Trophoblast cell (in vitro differentiated cells and primary cell): ENCODE results near the gene MYRIP.

Source experiments
- DNase-seq, 2 donors: peaks; one replicate each; pipeline ENCODE4 v3.0.0-alpha.2; 2016
- H2AFZ ChIP-seq: 2 replicates; pipeline ENCODE4 v1.6.1; 2013; ENCODE audit warnings: low read length, moderate library complexity, mild to moderate bottlenecking; ENCODE audit not compliant: insufficient read depth, poor library complexity
- H2AK5ac ChIP-seq: 2 replicates; pipeline ENCODE4 v1.6.1; 2013; ENCODE audit warnings: mild to moderate bottlenecking, low read length
- H2BK120ac ChIP-seq: 2 replicates; pipeline ENCODE4 v1.6.1; 2013; ENCODE audit warnings: low read length, mild to moderate bottlenecking, moderate library complexity; ENCODE audit not compliant: insufficient read depth, poor library complexity
- H2BK12ac ChIP-seq: 2 replicates; pipeline ENCODE4 v1.6.1; 2013; ENCODE audit warnings: mild to moderate bottlenecking, low read length, moderate library complexity
- H2BK5ac ChIP-seq: 2 replicates; pipeline ENCODE4 v1.6.1; 2013; ENCODE audit warnings: low read length, low read depth, moderate library complexity, mild to moderate bottlenecking; ENCODE audit not compliant: poor library complexity
- H3K14ac ChIP-seq: 2 replicates; pipeline ENCODE4 v1.6.1; 2013; ENCODE audit warnings: mild to moderate bottlenecking, low read length
- H3K18ac ChIP-seq: 2 replicates; pipeline ENCODE4 v1.6.1; 2013; ENCODE audit warnings: mild to moderate bottlenecking, low read length
- H3K23ac ChIP-seq: 2 replicates; pipeline ENCODE4 v1.6.1; 2013; ENCODE audit warnings: low read length
- H3K27ac ChIP-seq: 2 replicates; pipeline ENCODE4 v1.5.1; 2013; ENCODE audit warnings: low read depth, mild to moderate bottlenecking, inconsistent platforms, low read length, moderate library complexity
- H3K27me3 ChIP-seq: 2 replicates; pipeline ENCODE4 v1.6.1; 2013; ENCODE audit warnings: inconsistent platforms, mild to moderate bottlenecking, low read length, moderate library complexity; ENCODE audit not compliant: insufficient read depth
- H3K36me3 ChIP-seq, 2 experiments: 1 replicate in 1 of 2; 2 replicates in 1 of 2; pipeline ENCODE4 v1.6.1; 2013; ENCODE audit warnings: low read length in 2 of 2, mild to moderate bottlenecking in 2 of 2, moderate library complexity in 1 of 2; ENCODE audit not compliant: insufficient read depth in 2 of 2, control insufficient read depth in 1 of 2
- H3K4ac ChIP-seq: 2 replicates; pipeline ENCODE4 v1.6.1; 2013; ENCODE audit warnings: low read depth, mild to moderate bottlenecking, low read length, moderate library complexity
- H3K4me1 ChIP-seq, 2 experiments: 1 replicate in 1 of 2; 2 replicates in 1 of 2; pipeline ENCODE4 v1.6.1; 2013; ENCODE audit warnings: low read length in 2 of 2, mild to moderate bottlenecking in 2 of 2, moderate library complexity in 1 of 2; ENCODE audit not compliant: insufficient read depth in 2 of 2, control insufficient read depth in 1 of 2
- H3K4me2 ChIP-seq: 2 replicates; pipeline ENCODE4 v1.6.1; 2013; ENCODE audit warnings: inconsistent platforms, mild to moderate bottlenecking, low read length, moderate library complexity
- H3K4me3 ChIP-seq: 2 replicates; pipeline ENCODE4 v1.5.1; 2013; ENCODE audit warnings: mild to moderate bottlenecking, low read depth, low read length, inconsistent platforms
- H3K79me1 ChIP-seq: one replicate; pipeline ENCODE4 v1.6.1; 2013; ENCODE audit warnings: low read length
- H3K79me2 ChIP-seq: 2 replicates; pipeline ENCODE4 v1.6.1; 2013; ENCODE audit warnings: low read length, mild to moderate bottlenecking; ENCODE audit not compliant: control insufficient read depth, insufficient read depth, poor library complexity
- H3K9ac ChIP-seq: 2 replicates; pipeline ENCODE4 v1.6.1; 2013; ENCODE audit warnings: mild to moderate bottlenecking, low read length
- H3K9me3 ChIP-seq: 2 replicates; pipeline ENCODE4 v1.6.1; 2013; ENCODE audit warnings: low read depth, mild to moderate bottlenecking, control low read depth, inconsistent platforms, low read length; ENCODE audit not compliant: insufficient read depth
- H4K12ac ChIP-seq: 2 replicates; pipeline ENCODE4 v1.6.1; 2013; ENCODE audit warnings: low read depth, mild to moderate bottlenecking, low read length, moderate library complexity
- H4K8ac ChIP-seq: 2 replicates; pipeline ENCODE4 v1.6.1; 2013; ENCODE audit warnings: low read depth, mild to moderate bottlenecking, low read length, moderate library complexity
- H4K91ac ChIP-seq: one replicate; pipeline ENCODE4 v1.6.1; 2013; ENCODE audit warnings: low read depth, mild to moderate bottlenecking, low read length, moderate library complexity
- WGBS: extraction: QIAGEN DNeasy Blood & Tissue Kit; methylation state at CpG from one replicate; pipeline ENCODE4 v1.1.7; 2013; ENCODE audit warnings: missing lambda C conversion rate; ENCODE audit not compliant: insufficient read length, insufficient coverage; ENCODE audit errors: extremely low coverage; 5-methylcytosine and 5-hydroxymethylcytosine counted together

The MYRIP gene

GRCh38 chr3:40216471-40216870, 407.1 kb downstream of the MYRIP start:
- H2BK5ac ChIP-seq: no peak overlapping the region
- H3K4me3 ChIP-seq: no peak overlapping the region
- no peaks in the 10 kb centered on the region for H3K36me3 ChIP-seq
- H4K8ac ChIP-seq: no peak overlapping the region
- DNase-seq: no peak
- H3K4me1 ChIP-seq: no peaks in the 10 kb centered on the region
- H3K27ac ChIP-seq: no peak overlapping the region
- no peak overlapping the region for H3K23ac ChIP-seq
- no peak overlapping the region for H4K91ac ChIP-seq
- WGBS: no CpG with 5 or more reads among the region's 2 CpGs
- H3K27me3 ChIP-seq: no peaks in the 10 kb centered on the region
- no peak overlapping the region for H4K12ac ChIP-seq
- no peak overlapping the region for H3K4ac ChIP-seq
- H3K9me3 ChIP-seq: no peaks in the 10 kb centered on the region
- no peak overlapping the region for H3K9ac ChIP-seq
- H2BK120ac ChIP-seq: no peak overlapping the region
- H3K14ac ChIP-seq: no peak overlapping the region
- no peak overlapping the region for H2BK12ac ChIP-seq
- no peaks in the 10 kb centered on the region for H3K79me1 ChIP-seq
- H3K4me2 ChIP-seq: no peak overlapping the region
- H2AK5ac ChIP-seq: no peak overlapping the region
- no peak overlapping the region for H3K18ac ChIP-seq
- no peak overlapping the region for H2AFZ ChIP-seq
- H3K79me2 ChIP-seq: no peaks in the 10 kb centered on the region

DNA sequence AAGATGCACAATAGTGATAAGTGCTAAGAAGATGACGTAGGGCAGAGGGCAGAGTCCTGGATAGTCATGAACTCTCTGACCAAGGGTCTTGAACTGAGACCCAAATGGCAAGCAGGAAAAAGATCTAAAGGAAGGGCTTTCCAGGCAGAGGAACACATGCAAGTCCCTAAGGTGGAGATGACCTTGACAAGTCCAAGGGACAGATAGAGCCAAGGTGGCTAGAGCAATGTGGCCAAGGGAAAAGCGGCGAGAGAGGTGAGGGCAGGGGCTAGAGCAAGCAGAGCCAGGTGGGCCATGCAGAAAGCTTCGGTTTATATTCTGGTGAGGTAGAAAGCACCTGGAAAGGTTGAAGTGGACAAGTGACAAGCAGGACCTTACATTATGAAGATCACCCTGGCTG, 414.4 kb downstream of the MYRIP start:
- Histone ChIP-seq H2BK12ac (no peak overlapping the region), H3K18ac (no peak overlapping the region), H4K12ac (no peak overlapping the region), H3K36me3 (no peaks in the 10 kb centered on the region), H3K14ac (no peak overlapping the region), H2AK5ac (no peak overlapping the region), H3K4me1 (no peaks in the 10 kb centered on the region), H3K23ac (no peak overlapping the region), H3K79me2 (no peaks in the 10 kb centered on the region), H3K9me3 (no peaks in the 10 kb centered on the region), H2BK5ac (no peak overlapping the region), H2BK120ac (no peak overlapping the region), H3K27ac (no peak overlapping the region), H3K4me2 (no peak overlapping the region), H2AFZ (no peak overlapping the region), H3K79me1 (no peaks in the 10 kb centered on the region), H4K91ac (no peak overlapping the region), H3K27me3 (no peaks in the 10 kb centered on the region), H3K4ac (no peak overlapping the region), H4K8ac (no peak overlapping the region), H3K4me3 (no peak overlapping the region), H3K9ac (no peak overlapping the region)
- WGBS: no CpG with 5 or more reads among the region's 4 CpGs
- no peak for DNase-seq

- Histone ChIP-seq H2BK12ac (no peak overlapping the region), H3K36me3 (no peaks in the 10 kb centered on the region)
Measured at GRCh38 chr3:40224796-40225515, 415.5 kb downstream of the MYRIP start.

DNA sequence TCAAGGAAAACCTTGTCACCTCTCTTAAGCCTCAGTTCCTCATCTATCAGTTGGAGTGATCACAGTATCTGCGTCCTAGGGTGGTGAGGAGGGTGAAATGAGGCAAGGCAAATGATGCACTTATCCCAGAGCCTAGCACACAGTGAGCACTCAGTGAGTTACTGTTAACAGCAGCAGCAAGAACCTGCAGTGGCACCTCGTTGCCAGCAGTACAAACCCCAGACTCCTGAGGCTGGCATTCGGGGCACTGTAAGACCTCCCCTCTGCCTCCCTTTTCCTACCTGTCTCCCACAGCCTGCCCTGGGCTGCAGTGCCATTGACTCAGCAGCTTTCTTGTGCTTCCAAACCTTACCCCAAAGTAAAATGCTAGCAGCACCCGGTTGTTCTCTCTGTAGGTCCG, 417.2 kb downstream of the MYRIP start:
- Histone ChIP-seq H2BK12ac (no peak overlapping the region), H3K4ac (no peak overlapping the region), H3K4me3 (no peak overlapping the region), H2BK5ac (no peak overlapping the region), H4K12ac (no peak overlapping the region), H3K27me3 (no peaks in the 10 kb centered on the region), H3K4me1 (no peaks in the 10 kb centered on the region), H3K18ac (no peak overlapping the region), H3K79me1 (no peaks in the 10 kb centered on the region), H3K9ac (no peak overlapping the region), H2BK120ac (no peak overlapping the region), H3K79me2 (no peaks in the 10 kb centered on the region), H3K14ac (no peak overlapping the region), H3K4me2 (no peak overlapping the region), H3K27ac (no peak overlapping the region), H2AFZ (no peak overlapping the region), H3K36me3 (no peaks in the 10 kb centered on the region), H4K8ac (no peak overlapping the region), H4K91ac (no peak overlapping the region), H3K9me3 (no peaks in the 10 kb centered on the region), H3K23ac (no peak overlapping the region), H2AK5ac (no peak overlapping the region)
- no CpG with 5 or more reads among the region's 5 CpGs for WGBS
- no peak for DNase-seq

More at GRCh38 chr3:40224796-40225515, 415.5 kb downstream of the MYRIP start:
- Histone ChIP-seq H3K79me1 (no peaks in the 10 kb centered on the region), H4K8ac (no peak overlapping the region), H3K4me3 (no peak overlapping the region), H2BK5ac (no peak overlapping the region), H3K9ac (no peak overlapping the region), H2AK5ac (no peak overlapping the region), H3K27ac (no peak overlapping the region), H3K27me3 (no peaks in the 10 kb centered on the region), H2BK120ac (no peak overlapping the region), H3K18ac (no peak overlapping the region), H3K4me2 (no peak overlapping the region), H4K12ac (no peak overlapping the region), H3K9me3 (no peaks in the 10 kb centered on the region), H3K79me2 (no peaks in the 10 kb centered on the region), H3K14ac (no peak overlapping the region), H2AFZ (no peak overlapping the region), H3K23ac (no peak overlapping the region), H3K4ac (no peak overlapping the region), H3K4me1 (no peaks in the 10 kb centered on the region), H4K91ac (no peak overlapping the region)
- no CpG with 5 or more reads among the region's 6 CpGs for WGBS
- no peak for DNase-seq
